ENCODE measurements around the gene DDTL. TPM values are rescaled to one million over a fixed set of nuclear protein-coding genes. Genes with fewer than 3 reads are reported as not detected.

DDTL gene
- total RNA-seq, 2 experiments from 2014 or later: 0.72 to 0.76 TPM

- intact Hi-C loops (cut with micrococcal nuclease): loop anchor here (2.0 kb wide), 2 partner anchors 425 to 545 kb away; partner anchors contain the start of genes GUCD1 and SNRPD3
- peaks cover 8% of the 10 kb centered on the region for H3K36me3 Mint-ChIP-seq (ENCODE audit: low read depth)
- peaks cover 19% of the 10 kb centered on the region for H3K4me1 Mint-ChIP-seq (ENCODE audit: low read depth)
- H3K27ac Mint-ChIP-seq: no peak overlapping the region
- DNase-seq: no peak
- CTCF ChIA-PET: interaction anchor here (0.9 to 1.4 kb wide), 5 partner anchors 28 to 233 kb away, joined by 3 to 9 read pairs (median 4); partner anchors contain the start of gene MIF
- H3K4me3 Mint-ChIP-seq: peak overlapping the region; percentile 23
- H3K27me3 Mint-ChIP-seq (ENCODE audit: low read depth): no peaks in the 10 kb centered on the region
- H3K9me3 Mint-ChIP-seq: no peaks in the 10 kb centered on the region
Measured at GRCh38 chr22:24010018-24010391, 43.3 kb downstream of the DDTL start.

GRCh38 chr22:24011735-24012068 lies 45.0 kb downstream of the DDTL start:
- CTCF ChIA-PET: interaction anchor here (1.0 to 1.1 kb wide), 2 partner anchors 11 to 18 kb away, joined by 3 read pairs; no protein-coding TSS in a partner anchor
- peaks cover 25% of the 10 kb centered on the region for H3K4me1 Mint-ChIP-seq (ENCODE audit: low read depth)
- H3K27me3 Mint-ChIP-seq (ENCODE audit: low read depth): no peaks in the 10 kb centered on the region
- intact Hi-C loops (cut with micrococcal nuclease): loop anchor here (1.0 to 2.0 kb wide), 3 partner anchors 224 to 543 kb away; partner anchors contain the start of genes GUCD1 and SNRPD3
- H3K4me3 Mint-ChIP-seq: peak overlapping the region; percentile 95
- no peak for DNase-seq
- no peaks in the 10 kb centered on the region for H3K9me3 Mint-ChIP-seq
- H3K36me3 Mint-ChIP-seq (ENCODE audit: low read depth): peaks cover 14% of the 10 kb centered on the region
- peak overlapping the region; percentile 89 for H3K27ac Mint-ChIP-seq

- Mint-ChIP-seq H3K36me3 (ENCODE audit: low read depth) (peaks cover 28% of the 10 kb centered on the region), H3K27me3 (ENCODE audit: low read depth) (no peaks in the 10 kb centered on the region), H3K4me1 (ENCODE audit: low read depth) (peaks cover 43% of the 10 kb centered on the region), H3K4me3 (no peak overlapping the region), H3K27ac (no peak overlapping the region), H3K9me3 (no peaks in the 10 kb centered on the region)
- intact Hi-C loops (cut with micrococcal nuclease): no loop called here
- DNase-seq: no peak
- CTCF ChIA-PET: no interaction called here
Measured at GRCh38 chr22:24016156-24016555, 49.5 kb downstream of the DDTL start.

GRCh38 chr22:24021304-24021703 lies 54.6 kb downstream of the DDTL start:
- Mint-ChIP-seq H3K4me1 (ENCODE audit: low read depth) (peaks cover 62% of the 10 kb centered on the region), H3K36me3 (ENCODE audit: low read depth) (peaks cover 29% of the 10 kb centered on the region)

More at GRCh38 chr22:24021304-24021703, 54.6 kb downstream of the DDTL start:
- no peak for DNase-seq
- H3K4me3 Mint-ChIP-seq: no peak overlapping the region
- intact Hi-C loops (cut with micrococcal nuclease): no loop called here
- H3K9me3 Mint-ChIP-seq: peaks cover 5% of the 10 kb centered on the region
- no peak overlapping the region for H3K27ac Mint-ChIP-seq
- CTCF ChIA-PET: no interaction called here
- no peaks in the 10 kb centered on the region for H3K27me3 Mint-ChIP-seq (ENCODE audit: low read depth)

Other genes with a start within 250 kb of the DDTL start
- under 1 TPM; 0.79 to 0.93 TPM for gene ZNF70, start 215.8 kb upstream of the DDTL start, total RNA-seq
- not detected for gene VPREB3, start 212.5 kb upstream of the DDTL start, total RNA-seq
- gene C22orf15, start 203.9 kb upstream of the DDTL start, total RNA-seq: 1 to 10 TPM; 1.1 to 1.4 TPM
- gene CHCHD10, start 198.9 kb upstream of the DDTL start, total RNA-seq: 100 to 1,000 TPM; 190 to 191 TPM
- under 1 TPM; 0.43 to 0.47 TPM for gene MMP11, start 194.0 kb upstream of the DDTL start, total RNA-seq
- 10 to 100 TPM; 75.3 to 89.1 TPM for gene SMARCB1, start 179.9 kb upstream of the DDTL start, total RNA-seq
- 1 to 10 TPM; 7.3 to 7.5 TPM for gene DERL3, start 127.9 kb upstream of the DDTL start, total RNA-seq
- gene SLC2A11, start 109.0 kb upstream of the DDTL start, total RNA-seq: 1 to 10 TPM; 6.1 to 7.5 TPM
- 1,000 to 10,000 TPM; 1,489 to 1,512 TPM for gene MIF, start 72.5 kb upstream of the DDTL start, total RNA-seq
- gene GSTT2B, start 5.7 kb upstream of the DDTL start, total RNA-seq: not detected
- gene DDT, start 7.6 kb downstream of the DDTL start, total RNA-seq: 100 to 1,000 TPM; 107 to 125 TPM
- gene GSTT2, start 13.2 kb downstream of the DDTL start, total RNA-seq: not detected
- gene GSTT4, start 38.6 kb downstream of the DDTL start, total RNA-seq: not detected
- gene CABIN1, start 44.4 kb downstream of the DDTL start, total RNA-seq: 10 to 100 TPM; 74.6 to 82.0 TPM
- under 1 TPM; 0.21 to 0.22 TPM for gene SUSD2, start 214.6 kb downstream of the DDTL start, total RNA-seq